NK-92 (cell line): ENCODE results near the gene CCDC88C.

Source experiments
- DNase-seq: peaks from one replicate; lab custom pipeline; 2025; ENCODE audit not compliant: unreplicated experiment; lab: John Stamatoyannopoulos, UW

The CCDC88C gene

DNA sequence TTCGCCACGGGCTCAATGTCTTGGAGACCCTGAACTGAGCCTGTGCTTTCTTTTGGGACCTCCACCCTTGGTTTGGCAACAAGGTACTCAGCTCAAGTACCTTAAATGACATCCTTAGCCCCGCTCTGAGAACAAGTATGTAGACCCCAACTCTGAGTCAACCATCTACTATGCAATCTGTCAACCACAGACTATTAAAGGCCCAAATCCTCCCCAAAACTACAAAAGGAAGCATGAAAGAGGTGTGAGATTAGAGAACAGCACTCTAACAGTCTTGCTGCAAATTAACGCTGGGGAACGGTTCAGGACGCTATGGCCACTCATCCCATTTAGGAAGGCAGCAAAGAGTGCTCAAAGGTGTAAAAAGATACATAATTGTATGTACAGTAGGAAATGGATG, 52.1 kb downstream of the CCDC88C start:
- no peak for DNase-seq

DNA sequence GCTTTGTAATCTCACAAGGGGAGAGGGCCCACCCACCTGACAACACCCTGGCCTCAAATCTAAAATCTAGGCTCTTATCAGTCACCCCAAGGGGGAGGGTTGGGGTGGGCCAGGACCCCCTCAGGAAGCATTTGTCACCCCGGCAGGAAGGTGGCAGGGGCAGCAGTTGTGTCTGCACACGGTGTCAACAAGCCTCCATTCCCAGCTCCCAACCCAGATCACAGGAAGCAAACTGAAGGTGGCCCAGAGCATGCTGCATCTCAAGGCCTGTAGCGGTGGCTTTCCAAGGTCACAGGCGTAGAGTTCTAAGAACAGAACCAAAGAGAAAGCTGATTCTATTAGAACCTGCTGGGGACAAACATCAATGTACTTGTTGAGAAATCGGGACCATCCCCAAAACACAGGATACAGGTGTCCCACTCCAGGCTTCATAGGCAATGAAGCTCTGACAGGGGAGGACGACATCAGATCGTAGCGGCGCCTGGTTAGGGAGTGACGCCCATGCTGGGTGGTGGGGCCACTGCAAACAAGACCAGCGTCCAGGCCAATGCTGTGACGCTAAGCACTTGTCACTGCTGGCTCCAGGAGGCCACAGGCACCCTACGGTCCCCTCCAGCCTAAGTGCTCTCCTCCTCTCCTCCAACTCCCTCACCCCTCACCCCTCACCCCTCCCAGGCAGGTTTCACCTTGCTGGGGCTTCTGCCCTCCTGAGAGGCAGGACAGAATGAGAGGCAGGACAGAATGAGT, 52.9 kb downstream of the CCDC88C start:
- DNase-seq: no peak

DNA sequence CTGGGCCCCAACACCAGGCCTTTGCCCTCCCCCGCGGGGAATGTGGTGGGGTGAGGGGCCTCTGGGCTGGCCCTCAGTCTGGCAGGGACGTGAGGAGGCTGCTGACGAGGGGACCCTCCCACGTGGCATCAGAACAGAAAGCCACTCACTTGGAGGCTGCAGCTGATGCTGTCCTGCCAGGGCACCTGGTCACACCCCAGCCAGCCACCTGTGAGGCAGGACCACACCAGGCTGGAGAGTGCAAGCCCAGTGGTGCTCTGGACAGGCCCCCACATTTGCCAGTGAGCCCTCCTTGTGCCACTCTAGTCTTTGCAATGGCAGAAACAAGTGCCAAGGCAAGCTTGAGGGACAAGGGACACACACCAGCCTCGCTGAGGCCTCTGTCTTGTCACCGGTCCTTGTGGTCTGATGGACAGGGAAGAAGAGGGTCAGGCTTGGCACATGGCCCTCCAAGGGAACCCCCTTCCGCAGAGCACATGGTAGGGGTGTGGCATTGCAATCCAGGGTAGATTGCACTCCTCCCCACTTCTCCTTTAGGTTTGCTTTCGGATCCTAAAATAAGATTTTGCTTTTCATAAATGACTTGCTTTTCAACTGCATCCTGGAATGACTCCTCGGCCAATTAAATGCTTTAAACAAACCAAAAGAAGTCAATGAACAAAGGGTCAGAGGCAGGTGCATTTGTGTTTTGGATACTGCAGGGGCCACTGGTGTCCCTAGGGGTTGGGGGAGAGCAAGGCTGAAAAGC, 53.7 kb downstream of the CCDC88C start:
- DNase-seq: no peak

DNA sequence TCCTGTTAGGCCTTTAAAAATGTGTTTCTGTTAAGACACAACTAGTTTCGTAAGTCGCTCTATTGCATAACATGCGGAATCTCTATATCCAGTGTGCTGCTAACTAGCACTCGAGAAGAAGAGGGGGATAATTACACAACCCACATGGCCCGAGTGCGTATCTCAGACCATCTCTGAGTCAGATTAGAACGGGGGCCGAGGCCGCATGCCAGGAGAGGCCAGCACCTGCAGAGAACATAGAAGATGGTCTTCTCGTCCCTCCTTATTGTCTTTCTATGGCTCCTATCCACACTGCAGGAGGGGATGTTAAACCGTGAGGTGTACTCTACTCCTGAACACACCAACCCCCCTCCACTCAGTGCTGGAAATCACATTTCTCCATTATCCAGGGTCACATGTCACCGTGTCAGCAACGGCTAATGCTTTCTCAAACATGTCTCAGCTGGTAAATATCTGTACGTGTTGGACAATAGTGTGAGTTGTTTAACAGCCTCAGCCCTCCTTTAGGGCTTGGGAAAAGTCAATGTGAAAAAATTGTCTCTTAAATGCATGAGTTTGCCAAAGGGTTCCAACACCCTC, 56.3 kb downstream of the CCDC88C start:
- DNase-seq: no peak

DNA sequence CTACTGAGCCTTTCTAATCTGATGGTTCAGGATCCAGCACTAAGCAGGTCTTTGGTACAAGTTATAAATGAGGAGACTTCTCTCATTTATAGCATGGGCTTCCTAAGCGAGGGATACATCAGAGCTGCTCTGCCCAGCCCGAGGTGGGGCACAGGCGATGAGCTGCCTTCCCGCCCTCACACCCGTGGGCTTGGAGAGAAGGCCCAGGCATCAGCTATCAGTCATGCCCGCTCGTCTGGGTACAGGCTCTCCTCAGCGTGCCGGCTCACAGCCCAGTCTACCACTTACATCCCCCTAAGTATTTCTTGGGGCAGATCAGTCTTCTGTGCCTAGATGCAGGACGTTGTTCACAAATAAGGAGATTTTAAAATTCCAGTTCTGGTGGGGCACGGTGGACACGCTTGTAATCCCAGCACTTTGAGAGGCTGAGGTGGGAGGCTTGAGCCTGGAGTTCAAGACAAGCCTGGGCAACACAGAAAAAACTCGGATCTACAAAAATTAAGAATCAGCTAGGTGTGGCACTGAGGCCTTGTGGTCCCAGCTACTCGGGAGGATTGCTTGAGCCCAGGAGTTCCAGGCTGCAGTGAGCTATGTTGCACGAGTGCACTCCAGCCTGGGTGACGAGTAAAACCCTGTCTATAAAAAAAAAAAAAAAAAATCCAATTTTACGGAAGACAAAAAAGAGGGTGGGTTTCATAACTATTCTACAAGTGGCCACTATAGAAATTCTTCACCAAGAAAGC, 57.0 kb downstream of the CCDC88C start:
- DNase-seq: no peak

GRCh38 chr14:91358654-91359220, 58.9 kb downstream of the CCDC88C start:
- DNase-seq: no peak

DNA sequence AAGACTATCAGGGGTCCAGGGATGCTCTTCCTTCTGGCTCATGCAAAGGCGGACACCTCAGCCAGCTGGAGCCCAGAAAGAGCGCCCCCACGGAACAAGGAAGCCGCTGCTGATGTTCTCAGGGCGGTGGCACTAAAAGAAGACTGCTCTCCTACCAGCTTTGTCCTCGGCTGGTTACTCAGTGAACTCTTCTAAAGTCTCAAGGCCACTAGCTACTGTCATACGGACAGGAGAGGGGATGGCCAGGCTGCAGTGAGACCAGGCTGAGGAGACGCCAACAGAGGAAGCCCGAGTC, 59.6 kb downstream of the CCDC88C start:
- no peak for DNase-seq

DNA sequence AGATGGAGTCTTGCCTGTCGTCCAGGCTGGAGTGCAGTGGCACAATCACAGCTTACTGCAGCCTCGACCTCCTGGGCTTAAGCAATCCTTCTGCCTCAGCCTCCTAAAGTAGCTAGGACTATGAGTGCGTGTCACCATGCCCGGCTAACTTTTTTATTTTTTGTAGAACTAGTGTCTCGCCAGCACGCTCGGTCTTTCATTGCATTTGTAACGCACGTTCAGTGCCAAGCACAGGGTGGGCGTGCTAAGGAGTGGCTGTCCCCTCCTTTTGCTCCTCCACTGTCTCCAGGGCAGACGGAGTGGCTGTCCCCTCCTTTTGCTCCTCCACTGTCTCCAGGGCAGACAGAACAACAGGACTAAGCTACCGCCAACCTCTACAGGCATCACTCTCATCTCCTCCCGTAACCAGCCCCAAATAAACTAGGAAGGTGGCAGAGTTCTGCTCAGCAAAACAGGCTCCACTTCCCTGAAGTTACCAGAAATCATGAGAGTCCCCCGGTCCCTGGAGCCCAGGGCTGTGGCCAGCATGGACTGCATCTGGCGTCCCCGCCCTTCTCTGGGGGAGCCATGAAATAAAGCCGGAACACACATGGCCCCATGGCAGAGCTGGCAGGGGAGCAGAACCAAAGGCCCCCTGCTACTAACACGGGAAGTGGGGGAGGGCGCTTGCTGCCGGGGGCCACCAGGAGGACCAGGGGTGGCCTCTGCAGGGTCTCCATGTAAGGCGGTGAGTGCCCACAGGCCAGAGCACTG, 60.2 kb downstream of the CCDC88C start:
- no peak for DNase-seq

GRCh38 chr14:91356181-91356763, 61.3 kb downstream of the CCDC88C start:
- no peak for DNase-seq

- DNase-seq: no peak
Measured at GRCh38 chr14:91354979-91355685, 62.5 kb downstream of the CCDC88C start.

GRCh38 chr14:91354221-91354916, 63.3 kb downstream of the CCDC88C start:
- no peak for DNase-seq

DNA sequence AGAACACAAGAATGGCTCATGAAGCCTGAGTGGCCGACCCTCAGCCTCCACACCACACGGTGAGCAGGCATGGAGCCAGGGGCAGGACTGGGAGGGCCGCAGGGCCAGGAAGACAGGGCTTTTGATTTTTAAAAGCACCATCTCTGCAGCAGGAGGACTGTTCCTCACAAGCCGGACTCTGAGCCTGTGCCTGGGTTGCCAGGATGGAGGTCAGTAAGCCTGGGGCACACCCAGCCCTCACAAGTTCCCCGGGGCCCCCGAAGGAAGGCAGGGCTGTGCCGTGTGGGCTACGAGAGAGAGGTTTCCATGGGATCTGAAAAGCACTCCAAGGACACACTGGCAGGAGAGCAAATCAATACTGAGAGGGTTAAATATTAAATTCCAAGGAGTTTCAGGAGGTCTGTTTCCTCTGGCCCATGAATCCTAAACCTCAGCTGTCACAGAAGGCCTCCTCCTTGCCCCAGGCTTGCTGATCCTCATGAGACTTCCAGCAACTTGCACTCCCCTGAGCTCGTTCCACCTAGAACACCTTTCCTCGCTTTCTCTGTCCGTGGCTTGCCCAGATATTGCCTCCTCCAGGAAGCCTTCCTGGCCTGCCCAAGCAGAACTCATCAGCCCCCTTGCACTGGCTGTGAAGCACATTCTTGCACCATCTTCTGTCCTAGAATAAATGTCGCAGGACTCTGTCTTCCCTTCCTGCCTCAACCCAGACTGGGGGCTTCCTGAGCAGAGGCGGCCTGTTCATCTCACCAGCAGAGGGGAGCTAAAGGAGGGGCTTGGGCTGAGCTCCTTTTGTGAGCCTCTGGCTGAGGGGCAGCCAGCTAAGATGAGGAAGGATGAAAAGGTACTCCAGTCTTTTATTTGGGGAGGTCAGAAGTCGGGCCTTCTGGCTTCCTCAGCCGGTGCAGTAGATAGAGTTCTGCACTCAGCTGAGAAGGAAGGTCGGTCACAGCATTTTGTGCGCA, 64.6 kb downstream of the CCDC88C start:
- no peak for DNase-seq

DNA sequence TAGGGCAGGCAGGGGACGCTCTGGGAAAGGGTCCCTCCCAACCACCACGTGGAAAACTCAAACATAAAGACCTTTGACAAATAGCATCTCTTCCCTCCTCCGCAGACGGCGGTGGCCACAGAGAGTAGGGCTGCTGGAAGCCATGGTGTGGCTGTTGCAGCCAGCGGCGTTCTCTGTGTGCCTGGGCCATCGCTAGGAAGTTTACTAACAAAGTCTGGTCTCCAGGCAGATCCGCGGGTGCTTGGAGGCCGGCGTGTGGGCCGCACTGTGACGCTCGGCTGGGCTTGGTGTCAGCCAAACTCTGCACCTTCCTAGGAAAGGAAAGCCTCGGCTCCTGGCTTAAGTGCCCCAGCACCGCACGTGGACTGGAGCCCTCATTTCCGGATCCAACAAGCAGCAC, 65.6 kb downstream of the CCDC88C start:
- no peak for DNase-seq

- DNase-seq: no peak
Measured at GRCh38 chr14:91351512-91351862, 66.1 kb downstream of the CCDC88C start.

DNA sequence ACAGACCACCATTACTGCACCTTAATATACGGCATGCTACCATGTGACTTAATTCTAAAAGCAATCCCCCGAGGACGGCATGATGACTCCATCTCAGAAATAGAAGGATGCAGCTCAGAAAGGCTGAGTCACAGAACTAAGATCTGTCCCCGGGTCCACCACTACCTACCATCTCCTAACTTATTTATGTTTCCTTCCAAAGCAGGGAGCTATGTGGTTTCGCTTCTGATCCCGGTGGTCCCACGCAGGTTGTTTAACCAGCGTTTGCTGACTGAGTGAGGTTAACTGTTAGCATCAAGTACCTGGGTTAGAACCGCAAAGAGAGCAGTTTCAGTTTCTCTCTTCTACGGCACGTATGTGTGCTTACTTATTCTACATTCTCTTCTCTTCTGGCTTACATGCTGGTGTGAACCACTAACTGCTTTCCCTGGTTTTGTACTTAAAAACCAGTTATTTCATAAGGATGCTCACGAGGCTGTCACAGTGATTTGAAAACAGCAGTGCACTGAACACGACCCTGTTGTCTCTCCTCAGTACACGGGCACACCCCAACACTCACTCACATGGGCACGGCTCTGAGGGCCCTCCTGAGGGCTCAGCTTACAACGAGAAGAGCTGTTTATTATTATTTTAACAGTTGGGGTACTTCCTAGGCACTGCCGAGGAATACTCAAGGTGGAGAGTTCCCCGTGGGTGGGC, 66.7 kb downstream of the CCDC88C start:
- no peak for DNase-seq

GRCh38 chr14:91350483-91350812, 67.2 kb downstream of the CCDC88C start:
- DNase-seq: no peak

DNA sequence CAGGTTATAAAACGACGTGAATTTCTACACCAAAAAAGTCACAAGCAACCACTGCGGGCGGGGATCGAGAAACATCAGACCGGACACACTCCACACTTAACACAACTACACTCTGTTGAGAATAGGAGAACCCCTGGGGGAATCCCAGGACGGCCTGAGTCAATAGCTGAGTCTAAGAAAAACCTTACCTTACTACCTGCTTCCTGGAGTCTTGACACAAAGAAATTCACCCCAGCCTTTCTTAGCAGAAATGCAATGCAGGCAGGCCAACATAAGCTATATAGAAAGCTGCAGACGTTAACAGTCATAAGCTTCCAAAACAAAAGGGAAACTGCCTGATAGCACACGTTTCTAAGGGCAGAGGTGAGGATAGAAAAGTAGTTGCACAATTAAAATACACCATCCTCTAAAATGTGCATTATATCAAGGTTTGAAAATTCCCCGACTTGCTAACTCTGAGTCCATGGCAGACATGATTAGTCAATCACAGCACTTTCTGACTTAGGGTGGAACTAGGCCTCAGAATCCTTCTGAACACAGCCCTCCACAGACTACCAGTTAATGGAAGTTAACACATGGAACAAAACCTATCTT, 68.0 kb downstream of the CCDC88C start:
- DNase-seq: no peak
